HEK293 (cell line): ENCODE results near the gene PRCD.

Source experiments
- CTCF ChIA-PET: fragments of 350-600 bp; formaldehyde crosslinking; extraction: SDS; loops from one replicate; lab custom pipeline; 2021; ENCODE audit warnings: antibody characterized with exemption; lab: Yijun Ruan, JAX
- POLR2A ChIA-PET: fragments of 300-600 bp; formaldehyde crosslinking; extraction: SDS; loops from one replicate; lab custom pipeline; 2020; ENCODE audit warnings: antibody characterized with exemption, inconsistent platforms; lab: Yijun Ruan, JAX
- H3K27ac ChIP-seq: fragments of 200-500 bp; sonication (Bioruptor generic); 2 replicates; pipeline ENCODE4 v1.5.1; 2014; ENCODE audit warnings: low read depth, low read length, control low read depth, inconsistent platforms; ENCODE audit errors: extremely low read depth
- H3K36me3 ChIP-seq, 2 experiments: fragments of 200-500 bp in 1 of 2; sonication (Bioruptor generic) in 1 of 2; 1 replicate in 1 of 2; 2 replicates in 1 of 2; pipeline ENCODE4 v1.5.1; 2014 to 2017; ENCODE audit warnings: inconsistent platforms in 2 of 2, low read length in 2 of 2; ENCODE audit not compliant: control insufficient read depth in 2 of 2, insufficient read depth in 1 of 2
- H3K4me1 ChIP-seq: fragments of 200-500 bp; sonication (Bioruptor generic); 2 replicates; pipeline ENCODE4 v1.5.1; 2014; ENCODE audit warnings: mild to moderate bottlenecking, low read length, inconsistent platforms; ENCODE audit not compliant: control insufficient read depth, insufficient read depth
- H3K4me3 ChIP-seq: 2 replicates; pipeline ENCODE4 v1.5.1; 2011; ENCODE audit warnings: low read depth, mild to moderate bottlenecking, control low read depth, low read length, moderate library complexity
- H3K9me3 ChIP-seq: fragments of 200-500 bp; sonication (Bioruptor generic); 2 replicates; pipeline ENCODE4 v1.5.1; 2014; ENCODE audit warnings: low read depth, low read length, inconsistent platforms; ENCODE audit not compliant: control insufficient read depth, insufficient read depth
- BCL11B ChIP-seq: fragments of 450-650 bp; formaldehyde crosslinking; IDR thresholded peaks from 2 replicates; pipeline ENCODE4 v1.5.1; 2016; ENCODE audit warnings: low read depth, missing biosample characterization, missing genetic modification characterization
- EGR2 ChIP-seq: fragments of 450-650 bp; formaldehyde crosslinking; IDR thresholded peaks from 2 replicates; pipeline ENCODE4 v1.5.1; 2016; ENCODE audit warnings: low read depth, missing biosample characterization, missing genetic modification characterization
- GLIS2 ChIP-seq: fragments of 450-650 bp; formaldehyde crosslinking; IDR thresholded peaks from 2 replicates; pipeline ENCODE4 v1.5.1; 2016; ENCODE audit warnings: missing biosample characterization, missing genetic modification characterization
- IKZF3 ChIP-seq: fragments of 450-650 bp; IDR thresholded peaks from 2 replicates; pipeline ENCODE4 v1.5.0; 2018; ENCODE audit warnings: missing biosample characterization, mild to moderate bottlenecking, missing genetic modification characterization, moderate library complexity
- KLF1 ChIP-seq: fragments of 450-650 bp; formaldehyde crosslinking; IDR thresholded peaks from 2 replicates; pipeline ENCODE4 v1.5.1; 2016; ENCODE audit warnings: missing biosample characterization, missing genetic modification characterization
- KLF10 ChIP-seq: fragments of 450-650 bp; IDR thresholded peaks from 2 replicates; pipeline ENCODE4 v1.5.1; 2018; ENCODE audit warnings: missing biosample characterization, mild to moderate bottlenecking, missing genetic modification characterization
- KLF8 ChIP-seq: fragments of 450-650 bp; formaldehyde crosslinking; IDR thresholded peaks from 2 replicates; pipeline ENCODE4 v1.5.1; 2016; ENCODE audit warnings: missing biosample characterization, missing genetic modification characterization
- MYNN ChIP-seq: fragments of 450-650 bp; formaldehyde crosslinking; IDR thresholded peaks from 2 replicates; pipeline ENCODE4 v1.5.1; 2016; ENCODE audit warnings: missing biosample characterization, missing genetic modification characterization, borderline replicate concordance
- MZF1 ChIP-seq: fragments of 450-650 bp; formaldehyde crosslinking; IDR thresholded peaks from 2 replicates; pipeline ENCODE4 v1.5.1; 2017; ENCODE audit warnings: missing biosample characterization, missing genetic modification characterization, borderline replicate concordance
- OSR2 ChIP-seq: fragments of 450-650 bp; formaldehyde crosslinking; IDR thresholded peaks from 2 replicates; pipeline ENCODE4 v1.5.1; 2016; ENCODE audit warnings: missing biosample characterization, missing genetic modification characterization
- RBAK ChIP-seq: fragments of 450-650 bp; formaldehyde crosslinking; IDR thresholded peaks from 2 replicates; pipeline ENCODE4 v1.5.1; 2016; ENCODE audit warnings: missing biosample characterization, missing genetic modification characterization
- ZEB2 ChIP-seq: fragments of 450-650 bp; formaldehyde crosslinking; IDR thresholded peaks from 2 replicates; pipeline ENCODE4 v1.5.1; 2016; ENCODE audit warnings: missing biosample characterization, missing genetic modification characterization
- ZFHX2 ChIP-seq: fragments of 450-650 bp; formaldehyde crosslinking; conservative IDR thresholded peaks from 2 replicates; pipeline ENCODE4 v1.5.1; 2016; ENCODE audit warnings: missing biosample characterization, missing genetic modification characterization
- ZNF121 ChIP-seq: fragments of 450-650 bp; formaldehyde crosslinking; IDR thresholded peaks from 2 replicates; pipeline ENCODE4 v1.5.1; 2016; ENCODE audit warnings: missing biosample characterization, missing genetic modification characterization
- ZNF19 ChIP-seq: fragments of 450-650 bp; formaldehyde crosslinking; IDR thresholded peaks from 2 replicates; pipeline ENCODE4; 2016; ENCODE audit warnings: missing biosample characterization, missing genetic modification characterization, low read depth
- ZNF398 ChIP-seq: fragments of 450-650 bp; formaldehyde crosslinking; IDR thresholded peaks from 2 replicates; pipeline ENCODE4 v1.5.1; 2017; ENCODE audit warnings: missing biosample characterization, missing genetic modification characterization
- ZNF423 ChIP-seq: fragments of 450-650 bp; formaldehyde crosslinking; IDR thresholded peaks from 2 replicates; pipeline ENCODE4 v1.5.1; 2016; ENCODE audit warnings: missing biosample characterization, missing genetic modification characterization
- ZNF473 ChIP-seq: fragments of 450-650 bp; formaldehyde crosslinking; IDR thresholded peaks from 2 replicates; pipeline ENCODE4 v1.5.1; 2017; ENCODE audit warnings: missing biosample characterization, missing genetic modification characterization
- ZNF48 ChIP-seq: fragments of 450-650 bp; formaldehyde crosslinking; IDR thresholded peaks from 2 replicates; pipeline ENCODE4 v1.5.1; 2016; ENCODE audit warnings: missing biosample characterization, missing genetic modification characterization
- ZNF501 ChIP-seq: fragments of 450-650 bp; formaldehyde crosslinking; IDR thresholded peaks from 2 replicates; pipeline ENCODE4 v1.5.1; 2016; ENCODE audit warnings: missing biosample characterization, missing genetic modification characterization
- ZNF514 ChIP-seq: fragments of 450-650 bp; formaldehyde crosslinking; IDR thresholded peaks from 2 replicates; pipeline ENCODE4 v1.5.1; 2016; ENCODE audit warnings: missing biosample characterization, missing genetic modification characterization
- ZNF530 ChIP-seq: fragments of 450-650 bp; formaldehyde crosslinking; IDR thresholded peaks from 2 replicates; pipeline ENCODE4 v1.5.1; 2016; ENCODE audit warnings: low read depth, missing biosample characterization, missing genetic modification characterization
- ZNF777 ChIP-seq: fragments of 450-650 bp; formaldehyde crosslinking; IDR thresholded peaks from 2 replicates; pipeline ENCODE4 v1.5.1; 2017; ENCODE audit warnings: missing biosample characterization, missing genetic modification characterization, borderline replicate concordance
- ZSCAN30 ChIP-seq: fragments of 450-650 bp; IDR thresholded peaks from 2 replicates; pipeline ENCODE4 v1.5.1; 2018; ENCODE audit warnings: missing biosample characterization, mild to moderate bottlenecking, missing genetic modification characterization, moderate library complexity
- TF ChIP-seq, protein P1 (sequence below): IDR thresholded peaks from 2 replicates; pipeline ENCODE4 v1.6.1; 2011; ENCODE audit warnings: mild to moderate bottlenecking, low read depth, low read length, borderline replicate concordance
- TF ChIP-seq, protein P2 (sequence below): fragments of 450-650 bp; formaldehyde crosslinking; IDR thresholded peaks from 2 replicates; pipeline ENCODE4 v1.5.1; 2016; ENCODE audit warnings: missing biosample characterization, missing genetic modification characterization

PRCD gene

GRCh38 chr17:76517638-76518038, 22.2 kb upstream of the PRCD start:
- Histone ChIP-seq H3K4me1 (no peaks in the 10 kb centered on the region), H3K27ac (no peak overlapping the region), H3K36me3 (no peaks in the 10 kb centered on the region), H3K4me3 (no peak overlapping the region), H3K9me3 (no peaks in the 10 kb centered on the region)
- ChIA-PET POLR2A (interaction anchor here (1.1 kb wide), 1 partner anchor 66 kb away, joined by 4 read pairs; no protein-coding TSS in a partner anchor), CTCF (interaction anchor here (1.3 to 3.7 kb wide), 3 partner anchors 10 to 29 kb away, joined by 3 to 20 read pairs (median 14); no protein-coding TSS in a partner anchor)
- TF ChIP-seq ZNF777 (tag by site-specific recombination) (no peak), ZSCAN30 (tag by site-specific recombination) (no peak), KLF1 (no peak), BCL11B (tag by site-specific recombination) (no peak), KLF8 (tag by site-specific recombination) (no peak), GLIS2 (tag by site-specific recombination) (no peak), ZFHX2 (tag by site-specific recombination) (peak; percentile 70), MYNN (tag by site-specific recombination) (no peak), ZNF48 (tag by site-specific recombination) (no peak), EGR2 (tag by site-specific recombination) (peak; percentile 80)
- TF ChIP-seq, protein P1, sequence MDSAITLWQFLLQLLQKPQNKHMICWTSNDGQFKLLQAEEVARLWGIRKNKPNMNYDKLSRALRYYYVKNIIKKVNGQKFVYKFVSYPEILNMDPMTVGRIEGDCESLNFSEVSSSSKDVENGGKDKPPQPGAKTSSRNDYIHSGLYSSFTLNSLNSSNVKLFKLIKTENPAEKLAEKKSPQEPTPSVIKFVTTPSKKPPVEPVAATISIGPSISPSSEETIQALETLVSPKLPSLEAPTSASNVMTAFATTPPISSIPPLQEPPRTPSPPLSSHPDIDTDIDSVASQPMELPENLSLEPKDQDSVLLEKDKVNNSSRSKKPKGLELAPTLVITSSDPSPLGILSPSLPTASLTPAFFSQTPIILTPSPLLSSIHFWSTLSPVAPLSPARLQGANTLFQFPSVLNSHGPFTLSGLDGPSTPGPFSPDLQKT, result no peak

GRCh38 chr17:76519048-76519966, 20.5 kb upstream of the PRCD start:
- H3K4me1 ChIP-seq, result no peaks in the 10 kb centered on the region; the same call in 1 of the 2 replicates
- H3K27ac ChIP-seq, result no peak overlapping the region
- ChIA-PET POLR2A (interaction anchor here (0.5 to 1.0 kb wide), 4 partner anchors 21 to 197 kb away, joined by 3 to 4 read pairs (median 4); no protein-coding TSS in a partner anchor), CTCF (interaction anchor here (0.6 to 7.2 kb wide), 7 partner anchors 12 to 240 kb away, joined by 3 to 76 read pairs (median 14); no protein-coding TSS in a partner anchor)
- no peaks in the 10 kb centered on the region for H3K36me3 ChIP-seq
- no peaks in the 10 kb centered on the region for H3K9me3 ChIP-seq
- TF ChIP-seq ZNF423 (tag by site-specific recombination) (no peak), ZNF501 (no peak), ZFHX2 (tag by site-specific recombination) (0 out of 2 replicates have a peak, but pooled peaks have one; percentile 19), KLF10 (tag by site-specific recombination) (no peak), ZNF530 (tag by site-specific recombination) (no peak), ZNF514 (tag by site-specific recombination) (no peak), ZEB2 (tag by site-specific recombination) (no peak), IKZF3 (tag by site-specific recombination) (0 out of 2 replicates have a peak, but pooled peaks have one; percentile 15), MZF1 (tag by site-specific recombination) (no peak), ZSCAN30 (tag by site-specific recombination) (no peak), RBAK (tag by site-specific recombination) (no peak), ZNF121 (tag by site-specific recombination) (peak; percentile 57; the same call in 1 of the 2 replicates), OSR2 (tag by site-specific recombination) (peak; percentile 63), ZNF398 (tag by site-specific recombination) (peak; percentile 68), ZNF473 (no peak), ZNF19 (tag by site-specific recombination) (no peak), EGR2 (tag by site-specific recombination) (peak; percentile 40; the same call in 1 of the 2 replicates), GLIS2 (tag by site-specific recombination) (0 out of 2 replicates have a peak, but pooled peaks have one; percentile 1)
- TF ChIP-seq, protein P2, sequence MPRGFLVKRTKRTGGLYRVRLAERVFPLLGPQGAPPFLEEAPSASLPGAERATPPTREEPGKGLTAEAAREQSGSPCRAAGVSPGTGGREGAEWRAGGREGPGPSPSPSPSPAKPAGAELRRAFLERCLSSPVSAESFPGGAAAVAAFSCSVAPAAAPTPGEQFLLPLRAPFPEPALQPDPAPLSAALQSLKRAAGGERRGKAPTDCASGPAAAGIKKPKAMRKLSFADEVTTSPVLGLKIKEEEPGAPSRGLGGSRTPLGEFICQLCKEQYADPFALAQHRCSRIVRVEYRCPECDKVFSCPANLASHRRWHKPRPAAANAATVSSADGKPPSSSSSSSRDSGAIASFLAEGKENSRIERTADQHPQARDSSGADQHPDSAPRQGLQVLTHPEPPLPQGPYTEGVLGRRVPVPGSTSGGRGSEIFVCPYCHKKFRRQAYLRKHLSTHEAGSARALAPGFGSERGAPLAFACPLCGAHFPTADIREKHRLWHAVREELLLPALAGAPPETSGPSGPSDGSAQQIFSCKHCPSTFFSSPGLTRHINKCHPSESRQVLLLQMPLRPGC, result no peak
- no peak overlapping the region for H3K4me3 ChIP-seq
